GM12874 (cell line): ENCODE data around the gene ASCC3.

Source experiments
- CTCF ChIP-seq: IDR thresholded peaks from 2 replicates; pipeline ENCODE4 v1.5.1; 2011; ENCODE audit warnings: low read depth, mild to moderate bottlenecking, control low read depth, low read length, moderate library complexity; ENCODE audit not compliant: insufficient read depth

ASCC3 gene

GRCh38 chr6:100663219-100663863 lies 217.8 kb downstream of the ASCC3 start:
- TF ChIP-seq CTCF = no peak

DNA sequence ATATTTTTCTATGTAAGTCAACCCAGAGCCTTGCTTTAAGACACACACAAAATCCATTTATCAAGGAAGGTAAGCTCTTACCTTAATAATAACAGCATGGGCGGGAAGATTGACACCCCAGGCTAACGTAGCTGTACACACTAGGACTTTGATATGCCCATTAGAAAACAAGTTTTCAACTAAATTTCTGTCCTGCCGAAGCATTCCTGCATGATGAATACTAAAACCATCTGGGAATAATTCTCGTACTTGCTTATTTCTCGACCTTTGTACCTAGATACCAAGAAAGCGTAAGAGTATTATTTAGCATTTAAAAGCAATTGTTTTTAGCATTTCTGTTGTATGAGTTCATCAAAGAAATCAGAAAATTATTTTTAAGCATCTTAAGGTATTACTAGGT lies 218.9 kb downstream of the ASCC3 start:
- no peak for TF ChIP-seq CTCF

GRCh38 chr6:100658486-100658885 lies 222.6 kb downstream of the ASCC3 start:
- no peak for TF ChIP-seq CTCF

- TF ChIP-seq CTCF = no peak
Measured at GRCh38 chr6:100657678-100658330, 223.3 kb downstream of the ASCC3 start.

- TF ChIP-seq CTCF = no peak
Measured at GRCh38 chr6:100633096-100633777, 247.9 kb downstream of the ASCC3 start.

DNA sequence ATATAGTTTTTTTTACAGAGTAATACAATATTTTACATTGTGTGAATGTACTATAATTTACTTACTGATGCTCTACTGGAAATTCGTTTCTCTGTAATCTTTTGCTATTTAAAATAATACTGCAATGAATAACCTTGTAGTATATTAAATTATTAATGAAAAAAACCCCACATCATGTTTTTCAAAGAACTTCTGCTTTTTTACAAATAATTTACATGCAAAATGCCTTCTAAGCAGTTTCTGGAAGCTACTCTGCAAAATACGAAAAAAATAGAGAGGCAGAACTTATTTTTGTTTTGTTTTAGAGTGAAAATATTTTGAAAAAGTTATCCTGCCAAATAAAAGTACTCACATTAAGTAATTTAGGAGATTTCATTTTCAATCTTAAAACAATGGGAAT lies 250.6 kb downstream of the ASCC3 start:
- TF ChIP-seq CTCF = no peak

- no peak for TF ChIP-seq CTCF
Measured at GRCh38 chr6:100627911-100628758, 253.0 kb downstream of the ASCC3 start.
